Pulmonary artery endothelial cell (primary cell): Measurements from ENCODE around the gene NAB1. TPM values are rescaled to one million over a fixed set of nuclear protein-coding genes. Genes with fewer than 3 reads are reported as not detected.
A peak's percentile ranks its signal among the peaks of the same experiment; 100 is the strongest.
"Not testable (repeated sequence)": the region's sequence is repeated elsewhere in the genome, so short reads cannot be mapped to it uniquely, and the experiment has no call there.

Experiments used
- DNase-seq: peaks from one replicate; pipeline ENCODE4 v3.0.0-alpha.2; 2011; ENCODE audit warnings: low read depth, low spot score
- total RNA-seq: library from RNA; depleted of rRNA; stranded (reverse); fragments of >200 nt; gene quantifications from 2 replicates; pipeline ENCODE4 v1.2.3, GENCODE V29; 2014

NAB1 gene
- total RNA-seq, 1 donor from 2014 or later, result 35.6 TPM

- DNase-seq, result no peak
Observed at GRCh38 chr2:190670182-190670946, 21.5 kb downstream of the NAB1 start.

- DNase-seq, result no peak
Observed at GRCh38 chr2:190674966-190675650, 26.2 kb downstream of the NAB1 start.

DNA sequence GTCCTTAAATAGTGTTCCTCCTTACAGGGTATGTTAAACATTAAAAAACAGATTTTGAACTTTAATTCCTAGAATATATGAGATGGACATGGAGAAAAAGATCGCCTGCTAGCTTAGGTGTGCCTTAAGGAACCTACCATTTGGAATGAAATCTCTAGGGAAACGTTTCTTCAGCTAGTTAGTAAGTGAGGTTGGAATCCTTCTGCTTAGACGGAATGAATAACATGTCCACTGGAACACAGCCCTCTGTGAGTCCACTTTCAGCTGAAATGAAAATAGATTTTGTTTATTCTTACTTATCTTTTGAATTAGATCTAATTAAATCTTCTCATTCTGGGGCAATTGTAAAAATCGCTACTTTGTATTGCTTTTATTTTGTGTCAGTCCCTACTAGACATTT lies 28.4 kb downstream of the NAB1 start:
- no peak for DNase-seq

- DNase-seq, result peak; percentile 30
Observed at GRCh38 chr2:190678444-190679162, 29.7 kb downstream of the NAB1 start.

- DNase-seq, result no peak
Observed at GRCh38 chr2:190679391-190679790, 30.5 kb downstream of the NAB1 start.

GRCh38 chr2:190679813-190680591 lies 31.1 kb downstream of the NAB1 start:
- DNase-seq, result no peak

DNA sequence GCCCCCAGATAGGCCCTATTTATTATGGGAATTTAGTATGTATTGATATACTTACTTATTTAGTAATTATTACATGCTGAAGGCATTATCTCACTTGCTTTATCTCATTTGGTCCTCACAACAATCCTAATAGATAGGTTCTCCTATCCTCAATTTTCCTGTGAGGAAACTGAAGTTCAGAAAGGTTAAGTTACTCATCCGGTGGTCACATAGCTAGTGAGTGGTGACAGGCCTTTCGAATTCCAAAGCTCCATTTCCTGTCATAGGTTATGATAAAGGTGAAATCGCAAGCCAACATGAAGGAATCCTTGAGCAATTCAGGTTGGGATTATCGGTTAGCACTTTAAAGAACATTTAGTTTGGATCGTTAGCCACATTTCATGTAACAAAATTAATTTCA lies 33.3 kb downstream of the NAB1 start:
- peak; percentile 26 for DNase-seq

DNA sequence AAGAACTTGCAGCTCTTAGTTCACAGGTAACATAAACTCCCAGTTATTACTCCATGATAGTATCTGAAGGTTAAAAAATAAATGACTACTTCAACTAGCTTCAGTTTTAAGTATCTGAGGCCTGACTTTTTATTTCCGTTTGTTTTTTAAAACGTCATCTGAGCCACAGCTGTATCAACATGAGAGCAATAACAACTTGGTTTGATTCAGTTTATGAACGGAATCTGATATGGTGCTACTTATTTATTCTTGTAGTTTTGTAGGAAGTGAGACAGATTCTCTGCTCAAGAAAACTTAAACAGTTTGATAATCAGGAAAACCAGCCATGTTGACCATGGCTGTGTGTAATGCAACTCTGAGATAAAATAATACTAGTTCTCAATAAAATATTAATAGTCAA lies 34.9 kb downstream of the NAB1 start:
- peak; percentile 78 for DNase-seq

DNA sequence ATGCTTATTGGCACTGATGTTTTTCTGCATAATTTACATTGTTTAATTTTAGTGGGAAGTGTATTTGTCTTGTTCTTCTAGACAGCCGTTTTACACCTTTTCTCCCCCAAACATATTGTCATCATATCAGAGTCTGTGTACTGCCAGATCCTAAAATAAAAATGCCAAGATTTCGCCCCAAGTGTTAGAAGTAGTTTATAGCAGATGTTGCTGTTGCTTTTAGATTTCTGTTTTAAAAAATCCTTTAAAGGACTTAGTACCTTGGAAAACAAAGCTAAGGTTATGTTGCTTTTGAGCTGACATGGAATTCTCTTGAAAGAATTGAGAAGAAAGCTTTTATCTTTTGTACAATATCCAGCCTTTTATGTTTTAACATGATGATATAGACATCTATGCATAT lies 36.0 kb downstream of the NAB1 start:
- DNase-seq, result no peak

GRCh38 chr2:190685333-190685732 lies 36.5 kb downstream of the NAB1 start:
- no peak for DNase-seq

GRCh38 chr2:190693533-190694232 lies 44.8 kb downstream of the NAB1 start:
- no peak for DNase-seq

DNA sequence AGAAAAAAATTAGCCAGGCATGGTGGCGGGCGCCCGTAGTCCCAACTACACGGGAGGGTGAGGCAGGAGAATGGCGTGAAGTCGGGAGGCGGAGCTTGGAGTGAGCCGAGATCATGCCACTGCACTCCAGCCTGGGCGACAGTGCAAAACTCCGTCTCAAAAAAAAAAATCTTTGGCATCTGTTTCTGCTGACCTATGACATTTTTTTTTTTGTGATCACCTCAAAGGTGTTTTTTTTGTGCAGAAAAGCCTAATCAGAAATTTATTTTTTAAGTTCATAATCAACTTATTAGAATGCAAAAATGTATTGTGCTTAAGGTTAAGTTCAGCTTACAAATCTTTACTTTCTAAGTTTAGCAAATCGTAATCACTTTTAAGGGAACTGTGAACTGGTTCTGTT lies 45.6 kb downstream of the NAB1 start:
- DNase-seq, result no peak

- DNase-seq, result no peak
Observed at GRCh38 chr2:190695739-190696138, 46.9 kb downstream of the NAB1 start.

DNA sequence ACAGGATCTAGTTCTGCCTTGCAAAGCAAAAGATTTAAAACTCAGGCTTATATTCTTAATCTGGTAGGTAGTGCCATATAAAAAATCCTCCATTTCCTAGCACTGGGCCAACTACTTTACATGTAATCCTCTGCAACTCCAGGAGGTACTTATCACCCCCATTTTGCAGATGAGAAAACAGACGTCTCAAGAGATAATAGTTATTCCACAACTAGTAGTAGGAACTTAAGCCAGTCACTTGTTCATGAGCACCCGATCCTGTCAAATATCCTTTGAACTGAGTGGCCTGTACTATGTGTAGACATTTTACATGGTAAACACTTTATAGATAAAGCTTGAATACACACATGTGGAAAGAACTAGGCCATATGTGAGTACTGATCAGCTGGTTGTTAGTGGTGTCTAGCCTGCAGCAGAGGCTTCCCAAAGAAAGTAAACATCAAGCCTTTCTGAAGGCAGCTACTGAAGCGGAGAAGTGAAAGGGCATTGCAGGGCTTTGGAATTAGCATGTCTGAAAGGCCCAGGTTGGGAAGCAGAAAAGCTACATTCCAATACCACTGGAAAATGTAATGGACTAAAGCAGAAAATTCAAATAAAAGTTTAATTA lies 48.0 kb downstream of the NAB1 start:
- DNase-seq, result no peak

DNA sequence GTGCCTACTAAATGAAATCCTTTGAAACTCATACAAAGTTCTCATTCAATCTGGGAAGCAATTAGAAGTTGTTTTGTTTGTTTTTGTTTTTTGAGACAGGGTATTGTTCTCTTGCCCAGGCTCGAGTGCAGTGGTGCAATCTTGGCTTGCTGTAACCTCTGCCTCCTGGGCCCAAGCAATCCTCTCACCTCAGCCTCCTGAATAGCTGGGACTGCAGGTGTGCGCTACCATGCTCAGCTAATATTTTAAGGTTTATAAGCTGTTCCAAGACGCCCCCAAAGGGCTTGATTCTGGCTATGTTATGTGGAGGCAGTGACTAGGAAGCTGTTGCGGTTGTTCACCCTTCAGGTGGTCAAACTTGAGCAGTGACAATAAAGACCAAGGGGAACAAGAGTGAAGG lies 48.5 kb downstream of the NAB1 start:
- DNase-seq, result no peak

DNA sequence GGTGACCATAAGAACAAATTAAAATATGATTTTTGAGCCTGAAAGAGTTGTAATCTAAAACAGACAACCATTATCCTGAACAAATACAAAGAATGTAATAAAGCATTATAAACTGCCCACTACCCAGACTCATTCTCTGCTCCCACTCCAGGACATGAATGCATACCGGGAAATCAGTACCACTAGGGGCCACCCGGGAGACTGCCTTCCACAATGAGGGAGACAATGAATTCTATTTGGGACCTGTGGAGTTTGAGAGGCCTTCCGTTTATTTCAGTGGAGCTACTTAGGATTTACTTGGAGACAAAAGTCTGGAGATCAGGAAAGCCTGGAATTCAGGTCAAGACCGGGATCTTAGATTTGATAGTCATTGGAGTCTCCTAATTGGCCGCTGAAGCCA lies 50.0 kb downstream of the NAB1 start:
- no peak for DNase-seq

DNA sequence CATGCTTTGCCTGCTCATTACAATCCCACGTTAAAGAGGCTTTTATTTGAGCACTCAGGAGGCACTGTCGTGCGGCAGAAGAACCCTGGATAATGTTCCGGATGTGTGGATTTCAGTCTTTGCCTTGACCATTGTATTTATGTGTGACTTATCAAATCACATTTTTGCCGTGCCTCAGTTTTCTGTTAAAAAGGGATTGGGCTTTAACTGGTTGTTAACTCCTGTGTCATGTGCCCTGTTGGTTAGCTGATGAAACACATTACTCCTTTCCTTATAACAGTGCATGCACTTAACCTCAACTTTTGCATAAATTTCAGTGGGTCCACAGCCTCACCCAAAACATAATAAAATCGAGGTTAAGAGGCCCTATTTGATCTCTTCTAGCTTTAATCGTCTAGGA lies 52.7 kb downstream of the NAB1 start:
- DNase-seq, result no peak

- no peak for DNase-seq
Observed at GRCh38 chr2:190705280-190705679, 56.4 kb downstream of the NAB1 start.

- DNase-seq, result no peak
Observed at GRCh38 chr2:190707726-190708125, 58.8 kb downstream of the NAB1 start.

- not testable (repeated sequence) for DNase-seq
Observed at GRCh38 chr2:190708650-190709049, 59.8 kb downstream of the NAB1 start.

GRCh38 chr2:190711069-190711468 lies 62.2 kb downstream of the NAB1 start:
- DNase-seq, result no peak
